Measurements from ENCODE around the gene RTL1.

Gene RTL1

DNA sequence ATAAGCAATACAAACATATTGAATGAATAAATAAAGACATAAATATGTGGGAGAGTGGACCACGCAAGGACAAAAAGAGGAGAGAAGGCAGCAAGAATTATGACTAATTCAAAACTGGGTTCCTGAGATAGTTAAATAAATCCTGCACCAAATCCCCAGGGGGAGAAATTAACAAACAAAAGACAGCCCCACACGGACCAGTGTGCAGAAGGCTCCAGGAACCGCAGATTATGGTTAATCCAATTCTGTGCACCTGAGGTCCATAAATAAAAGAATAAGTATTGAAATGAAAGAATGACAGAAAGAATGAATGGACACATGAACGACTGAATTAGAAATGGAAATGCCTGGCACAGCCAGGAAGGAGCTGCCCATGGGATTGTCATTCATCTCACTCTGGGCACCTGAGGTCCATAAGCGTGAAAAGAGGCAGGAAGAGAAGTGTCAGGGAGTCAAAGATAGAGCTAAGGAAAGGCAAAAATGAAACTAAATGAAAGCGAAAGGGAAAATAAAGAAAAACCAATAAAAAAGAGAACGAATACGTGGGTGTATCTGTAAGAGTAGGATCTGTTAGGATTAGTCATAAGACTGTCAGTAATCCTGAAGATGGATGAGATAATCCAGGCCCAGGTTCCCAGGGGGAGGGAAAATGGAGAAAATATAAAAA lies 54.3 kb downstream of the RTL1 start:
- TF ChIP-seq CTCF (IDR thresholded peaks at IDR 0.05; ENCODE audit: insufficient read depth, low read depth, low read length, missing control alignments) = no peak
- DNase-seq (ENCODE audit: low read depth) = no peak
- no peak overlapping the region for H3K4me3 ChIP-seq (ENCODE audit: low read length)

DNA sequence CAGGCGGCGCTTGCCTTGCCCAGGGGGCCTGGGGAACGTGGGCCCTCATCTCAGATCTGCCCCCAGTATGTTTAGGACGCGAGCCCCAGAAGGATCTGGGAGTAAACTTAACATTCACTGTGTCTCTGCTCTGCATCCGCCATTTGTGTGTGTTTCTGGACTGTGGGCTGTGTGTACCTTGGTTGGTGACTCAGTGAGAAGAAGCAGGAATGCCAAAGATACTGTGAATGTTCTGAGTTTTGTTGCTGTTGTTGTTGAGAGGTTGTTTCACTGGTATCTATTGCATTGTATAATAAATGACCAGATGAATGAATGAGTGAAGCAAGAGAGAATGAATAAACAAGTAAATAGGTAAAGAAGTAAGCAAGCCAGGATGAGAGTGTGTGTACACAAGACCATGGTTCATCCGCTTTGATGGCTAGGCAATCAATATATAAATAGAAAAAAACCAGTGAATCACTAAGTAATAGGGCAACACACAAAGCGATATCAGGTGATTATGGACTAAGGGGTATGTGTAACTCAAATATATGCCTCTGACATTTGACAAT lies 57.1 kb downstream of the RTL1 start:
- no peak for DNase-seq (ENCODE audit: low read depth)

GRCh38 chr14:100845341-100845740 lies 58.2 kb downstream of the RTL1 start:
- TF ChIP-seq CTCF (IDR thresholded peaks at IDR 0.05; ENCODE audit: insufficient read depth, low read depth, low read length, missing control alignments) = no peak
- no peak overlapping the region for H3K4me3 ChIP-seq (ENCODE audit: low read length)
- DNase-seq (ENCODE audit: low read depth) = no peak

More for the DNA sequence above, 57.1 kb downstream of the RTL1 start:
- no peak for TF ChIP-seq CTCF (IDR thresholded peaks at IDR 0.05; ENCODE audit: insufficient read depth, low read depth, low read length, missing control alignments)
- H3K4me3 ChIP-seq (ENCODE audit: low read length) = no peak overlapping the region

GRCh38 chr14:100844846-100845245 lies 58.7 kb downstream of the RTL1 start:
- DNase-seq (ENCODE audit: low read depth) = no peak
- TF ChIP-seq CTCF (IDR thresholded peaks at IDR 0.05; ENCODE audit: insufficient read depth, low read depth, low read length, missing control alignments) = no peak
- H3K4me3 ChIP-seq (ENCODE audit: low read length) = no peak overlapping the region

DNA sequence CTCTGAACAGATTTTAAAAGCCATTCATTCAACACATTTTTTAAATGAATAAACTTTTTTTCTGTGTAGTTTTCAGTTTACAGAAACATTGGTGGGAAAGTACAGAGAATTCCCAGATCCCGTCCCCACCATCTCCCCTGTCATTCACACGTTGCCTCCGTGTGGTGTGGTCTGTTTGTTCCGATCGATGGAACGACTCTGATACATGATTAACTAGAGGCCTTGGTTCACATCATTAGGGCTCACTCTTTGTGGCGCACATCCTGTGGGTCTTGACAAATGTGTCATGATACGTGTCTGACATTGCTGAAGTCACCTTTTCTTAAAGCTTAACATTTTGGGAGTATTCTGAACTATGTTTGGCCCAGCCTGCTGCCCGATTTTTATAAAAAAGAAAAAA lies 59.1 kb downstream of the RTL1 start:
- no peak overlapping the region for H3K4me3 ChIP-seq (ENCODE audit: low read length)
- no peak for DNase-seq (ENCODE audit: low read depth)
- no peak for TF ChIP-seq CTCF (IDR thresholded peaks at IDR 0.05; ENCODE audit: insufficient read depth, low read depth, low read length, missing control alignments)

DNA sequence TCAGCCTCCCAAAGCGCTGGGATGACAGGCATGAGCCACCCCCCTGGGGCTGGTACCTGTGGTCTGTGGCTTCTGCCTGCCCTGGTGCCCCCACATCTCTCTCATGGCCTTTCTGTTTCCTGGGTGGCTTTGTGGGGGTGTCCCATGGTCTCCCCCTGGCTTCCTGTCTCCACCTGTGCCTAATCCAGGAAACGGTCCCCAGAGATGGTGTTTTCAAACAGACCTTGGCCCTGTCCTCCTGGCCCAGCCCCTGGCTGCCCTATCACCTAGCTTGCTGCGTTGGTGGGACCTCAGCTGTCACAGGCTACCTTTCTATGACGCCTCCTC lies 59.5 kb downstream of the RTL1 start:
- no peak for DNase-seq (ENCODE audit: low read depth)
- no peak for TF ChIP-seq CTCF (IDR thresholded peaks at IDR 0.05; ENCODE audit: insufficient read depth, low read depth, low read length, missing control alignments)
- H3K4me3 ChIP-seq (ENCODE audit: low read length) = no peak overlapping the region

- H3K4me3 ChIP-seq (ENCODE audit: low read length) = no peak overlapping the region
- TF ChIP-seq CTCF (IDR thresholded peaks at IDR 0.05; ENCODE audit: insufficient read depth, low read depth, low read length, missing control alignments) = no peak
- no peak for DNase-seq (ENCODE audit: low read depth)
Measured at GRCh38 chr14:100842799-100843198, 60.7 kb downstream of the RTL1 start.
